GM18505 (cell line): ENCODE measurements around the gene CHST9.
"Not testable (repeated sequence)": the region's sequence is repeated elsewhere in the genome, so short reads cannot be mapped to it uniquely, and the experiment has no call there.

Experiments
- ATAC-seq: cut with Tn5 transposase; IDR thresholded peaks from one replicate; pipeline ENCODE4 v1.9.1; 2021; ENCODE audit not compliant: unreplicated experiment
- POLR2A ChIP-seq: IDR thresholded peaks from 4 replicates; pipeline ENCODE4 v1.6.1; 2011; ENCODE audit warnings: borderline replicate concordance; ENCODE audit not compliant: insufficient read depth, insufficient read length; ENCODE audit errors: extremely low read depth

Gene CHST9, protein sequence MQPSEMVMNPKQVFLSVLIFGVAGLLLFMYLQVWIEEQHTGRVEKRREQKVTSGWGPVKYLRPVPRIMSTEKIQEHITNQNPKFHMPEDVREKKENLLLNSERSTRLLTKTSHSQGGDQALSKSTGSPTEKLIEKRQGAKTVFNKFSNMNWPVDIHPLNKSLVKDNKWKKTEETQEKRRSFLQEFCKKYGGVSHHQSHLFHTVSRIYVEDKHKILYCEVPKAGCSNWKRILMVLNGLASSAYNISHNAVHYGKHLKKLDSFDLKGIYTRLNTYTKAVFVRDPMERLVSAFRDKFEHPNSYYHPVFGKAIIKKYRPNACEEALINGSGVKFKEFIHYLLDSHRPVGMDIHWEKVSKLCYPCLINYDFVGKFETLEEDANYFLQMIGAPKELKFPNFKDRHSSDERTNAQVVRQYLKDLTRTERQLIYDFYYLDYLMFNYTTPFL

GRCh38 chr18:27185025-27185763 lies at the start of gene CHST9:
TSS of gene CHST9 (minus strand) at chr18:27185308. CDS start at chr18:27142809, 42,499 bp downstream.
- TF ChIP-seq POLR2A = no peak
- ATAC-seq = no peak

- ATAC-seq = not testable (repeated sequence)
Observed at GRCh38 chr18:27232355-27232754, 47.2 kb upstream of the CHST9 start.

DNA sequence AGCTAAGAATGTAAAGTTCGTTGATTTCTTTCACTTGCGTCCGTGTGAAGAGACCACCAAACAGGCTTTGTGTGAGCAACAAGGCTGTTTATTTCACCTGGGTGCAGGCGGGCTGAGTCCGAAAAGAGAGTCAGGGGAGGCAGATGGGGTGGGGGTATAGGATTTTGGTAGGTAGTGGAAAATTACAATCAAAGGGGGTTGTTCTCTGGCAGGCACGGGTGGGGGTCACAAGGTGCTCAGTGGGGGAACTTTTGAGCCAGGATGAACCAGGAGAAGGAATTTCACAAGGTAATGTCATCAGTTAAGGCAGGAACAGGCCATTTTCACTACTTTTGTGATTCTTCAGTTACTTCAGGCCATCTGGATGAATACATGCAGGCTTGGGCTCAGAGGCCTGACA lies 46.6 kb upstream of the CHST9 start:
- not testable (repeated sequence) for ATAC-seq

DNA sequence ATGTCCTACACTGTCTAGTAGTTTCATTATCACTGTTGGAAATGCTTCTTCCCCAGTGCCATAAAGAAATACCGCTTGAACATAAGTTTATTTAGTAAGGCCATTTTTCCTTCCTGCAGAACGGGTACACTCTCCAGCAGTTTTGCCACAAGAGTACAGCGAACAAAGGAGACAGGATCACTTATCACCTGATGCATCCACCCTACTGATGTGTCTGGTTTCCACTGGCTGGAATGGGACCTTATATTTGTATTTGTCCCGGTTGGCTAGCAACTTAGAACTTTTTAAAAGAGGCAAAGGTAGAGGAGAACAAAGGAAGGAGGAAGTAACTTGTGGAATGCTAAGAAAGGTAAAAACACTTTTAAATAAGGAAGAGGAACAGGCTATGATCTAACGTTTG lies 46.1 kb upstream of the CHST9 start:
- not testable (repeated sequence) for ATAC-seq

DNA sequence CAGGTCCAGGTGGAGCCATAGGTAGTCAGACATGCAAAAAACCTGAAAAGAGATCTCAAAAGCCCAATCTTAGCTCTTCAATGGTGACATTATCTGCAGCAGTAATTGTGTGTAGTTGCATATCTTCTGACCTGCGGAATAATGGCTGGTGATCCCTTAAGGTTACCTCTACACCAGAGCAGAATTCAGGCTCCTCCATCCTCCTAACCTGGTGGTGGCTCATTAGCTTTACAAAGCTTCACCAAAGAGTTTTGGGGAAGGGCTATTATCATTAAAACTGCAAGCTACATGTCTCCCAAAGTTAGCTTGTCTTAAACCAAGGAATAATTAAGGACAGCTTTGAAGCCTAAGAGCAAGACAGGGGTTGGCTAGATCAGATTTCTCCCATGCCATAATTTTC lies 42.6 kb upstream of the CHST9 start:
- ATAC-seq = no peak
- no peak for TF ChIP-seq POLR2A

DNA sequence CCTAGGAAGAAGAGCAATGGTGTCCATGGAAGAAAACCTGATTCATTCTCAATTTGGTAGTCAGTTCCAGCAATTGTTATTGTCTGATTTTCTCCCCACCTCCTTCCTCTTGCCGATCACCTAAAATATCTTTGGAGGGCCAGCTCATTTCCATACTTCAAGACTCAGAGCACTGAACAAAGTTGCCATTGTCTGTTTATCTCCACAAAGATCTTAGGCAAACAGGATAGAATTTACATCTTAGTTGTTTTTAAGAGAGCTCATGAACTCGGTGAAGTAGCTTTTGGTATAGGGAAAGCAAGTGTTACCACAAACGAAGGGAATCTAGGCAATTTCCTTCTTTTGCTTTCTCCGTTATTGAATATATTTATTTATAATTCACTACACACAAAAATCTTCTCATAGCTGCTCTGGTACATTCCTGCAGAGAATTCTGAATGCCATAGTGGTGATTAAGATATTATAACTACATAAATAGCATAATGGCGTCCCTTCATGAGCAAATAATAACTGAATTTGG lies 41.5 kb upstream of the CHST9 start:
- ATAC-seq = no peak

DNA sequence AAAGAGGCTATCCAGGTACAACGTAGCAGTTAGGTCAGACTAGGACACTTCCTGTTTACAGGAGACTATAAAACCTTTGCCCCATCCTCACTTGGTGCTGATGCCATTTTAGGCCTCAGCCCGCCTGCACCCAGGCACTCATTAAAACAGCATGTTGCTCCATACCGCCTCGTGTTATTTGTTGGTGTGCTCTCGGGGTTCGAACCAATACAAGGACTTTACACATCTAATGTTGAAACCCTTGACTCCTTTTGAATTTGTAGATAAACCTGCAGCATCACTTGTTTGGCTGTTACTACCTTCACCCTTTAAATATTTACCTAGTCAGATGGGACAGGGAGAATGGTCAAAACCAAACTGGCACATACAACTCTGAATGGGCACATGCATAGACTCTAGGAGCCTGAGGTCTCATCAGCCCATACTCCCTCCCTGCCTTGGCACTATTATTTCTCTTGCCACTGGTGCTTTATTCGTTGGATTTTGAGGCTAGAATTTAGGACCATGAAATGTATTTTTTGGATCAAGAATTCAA lies 40.9 kb upstream of the CHST9 start:
- TF ChIP-seq POLR2A = no peak
- ATAC-seq = no peak

More for the DNA sequence above, 41.5 kb upstream of the CHST9 start:
- TF ChIP-seq POLR2A = no peak

- no peak for TF ChIP-seq POLR2A
- ATAC-seq = no peak
Observed at GRCh38 chr18:27223526-27224291, 38.6 kb upstream of the CHST9 start.

DNA sequence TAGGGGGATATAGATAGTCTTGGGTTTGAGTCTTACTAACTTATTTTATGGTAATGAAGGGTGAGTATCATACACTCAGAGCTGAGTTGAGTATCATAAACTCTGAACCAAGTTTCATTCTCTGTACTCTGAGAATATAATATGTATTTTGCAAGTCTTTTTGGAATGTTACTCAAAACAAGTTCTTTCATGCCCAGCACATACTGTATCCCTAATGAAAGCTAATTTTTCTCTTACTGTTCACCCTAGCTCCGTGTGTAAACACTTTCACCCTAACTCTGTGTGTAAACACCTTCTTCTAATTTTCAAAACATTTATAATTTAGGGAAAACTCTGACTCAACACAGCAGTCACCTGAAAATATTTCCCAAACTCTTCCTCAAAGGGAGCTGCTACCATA lies 29.7 kb upstream of the CHST9 start:
- ATAC-seq = no peak
- no peak for TF ChIP-seq POLR2A

DNA sequence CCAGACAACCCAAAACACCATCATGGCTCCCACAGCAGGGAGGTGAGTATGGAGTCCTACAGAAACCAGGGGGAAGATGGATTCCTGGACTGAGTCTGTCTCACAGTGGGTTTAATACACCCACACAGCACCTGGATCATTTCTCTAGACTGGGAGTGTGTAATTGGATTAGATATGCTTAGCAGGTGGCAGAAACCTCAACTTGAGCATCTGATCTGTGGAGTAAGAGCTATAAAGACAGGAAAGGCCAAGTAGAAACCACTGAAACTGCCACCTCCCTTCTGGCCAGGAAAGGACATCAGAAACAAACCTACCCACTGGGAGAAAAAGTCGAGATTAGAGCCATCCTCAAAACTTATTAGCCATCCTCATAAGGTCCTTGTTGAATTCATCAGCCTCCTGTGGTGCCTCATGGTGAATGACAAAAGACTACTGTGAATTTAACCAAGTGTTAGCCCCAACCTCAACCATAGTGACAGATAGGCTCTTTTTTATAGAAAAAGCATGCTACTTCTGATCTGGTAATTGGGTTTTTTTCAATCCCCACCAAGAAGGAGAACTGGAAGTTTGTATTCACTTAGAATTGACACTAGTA lies 28.1 kb upstream of the CHST9 start:
- no peak for ATAC-seq
- no peak for TF ChIP-seq POLR2A

GRCh38 chr18:27211569-27211968 lies 26.5 kb upstream of the CHST9 start:
- ATAC-seq = no peak
- no peak for TF ChIP-seq POLR2A

DNA sequence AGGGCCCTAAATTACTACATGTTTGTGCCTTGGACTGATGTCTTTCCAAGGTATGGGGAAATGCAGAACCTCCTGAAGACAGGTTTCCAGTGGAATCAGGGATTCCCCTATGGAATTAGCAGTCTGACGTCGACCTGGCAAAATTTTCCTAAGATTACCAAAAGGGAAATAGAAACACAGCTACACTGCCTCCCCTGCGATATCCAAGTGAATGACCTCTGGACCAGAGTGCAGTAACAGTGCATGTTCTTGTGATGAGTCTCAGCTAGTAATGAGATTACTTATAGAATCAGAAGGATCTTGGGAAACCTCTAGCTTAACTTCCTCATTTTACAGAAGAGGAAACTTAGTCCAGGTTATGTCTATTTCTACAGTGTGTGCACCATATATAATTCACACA lies 21.3 kb upstream of the CHST9 start:
- no peak for ATAC-seq
- TF ChIP-seq POLR2A = no peak

DNA sequence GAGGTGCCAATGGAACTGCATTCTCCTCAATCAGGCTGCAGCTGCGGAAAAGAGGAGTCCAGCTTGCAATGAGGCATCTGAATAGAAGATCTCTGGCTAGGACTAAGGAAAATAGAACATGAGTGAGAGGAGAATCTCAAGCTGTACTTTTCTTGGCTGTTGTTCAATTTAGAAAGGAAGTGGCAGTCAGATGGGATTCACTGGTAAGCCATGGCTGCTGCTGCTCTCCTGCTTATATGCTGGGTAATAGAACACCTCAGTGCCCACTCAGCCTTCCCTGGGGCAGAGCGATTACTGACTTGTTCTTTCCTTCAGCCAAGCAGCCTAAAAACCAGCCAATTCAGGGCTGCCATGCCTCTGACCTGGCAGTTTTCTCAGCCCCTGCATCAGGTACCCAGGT lies 17.6 kb upstream of the CHST9 start:
- no peak for TF ChIP-seq POLR2A
- ATAC-seq = no peak
